ENCODE results near the gene SPSB2.

GRCh38 chr12:6896846-6897435, 23.8 kb upstream of the SPSB2 start:
- TF ChIP-seq CTCF (IDR thresholded peaks at IDR 0.05) (no peak), POLR2A (IDR thresholded peaks at IDR 0.05) (no peak)

Measured in tibial nerve (tissue), 3 donors.